HL-60 (cell line): Measurements from ENCODE around the gene ANTXR1.

Experiments
- DNase-seq, 2 experiments: peaks; one replicate each; pipeline ENCODE4 v3.0.0-alpha.2; 2010 to 2020; ENCODE audit warnings: low read depth in 1 of 2, low spot score in 1 of 2
- H3K27ac ChIP-seq: fragments of 250-450 bp; sonication (Bioruptor Pico); replicated peaks from 2 replicates; pipeline ENCODE4 v1.5.1; 2020; ENCODE audit warnings: mild to moderate bottlenecking, moderate library complexity
- H3K27me3 ChIP-seq: fragments of 250-450 bp; sonication (Bioruptor Pico); 2 replicates; pipeline ENCODE4 v1.5.1; 2021; ENCODE audit warnings: mild to moderate bottlenecking, moderate library complexity; ENCODE audit not compliant: insufficient read depth, poor library complexity, severe bottlenecking
- H3K4me3 ChIP-seq: replicated peaks from 2 replicates; pipeline ENCODE4 v1.5.1; 2011; ENCODE audit warnings: mild to moderate bottlenecking, control low read depth, low read length; ENCODE audit not compliant: insufficient read depth
- GABPA ChIP-seq: IDR thresholded peaks from 2 replicates; pipeline ENCODE4 v1.6.1; 2012; ENCODE audit warnings: low read depth
- POLR2AphosphoS5 ChIP-seq: IDR thresholded peaks from 2 replicates; pipeline ENCODE4 v1.6.1; 2012; ENCODE audit warnings: low read depth
- REST ChIP-seq: IDR thresholded peaks from 2 replicates; pipeline ENCODE4 v1.6.1; 2012; ENCODE audit warnings: low read depth; ENCODE audit not compliant: insufficient replicate concordance
- SPI1 ChIP-seq: IDR thresholded peaks from 2 replicates; pipeline ENCODE4 v1.6.1; 2012; ENCODE audit warnings: low read depth, mild to moderate bottlenecking, borderline replicate concordance
- TF ChIP-seq, protein P1 (sequence below): IDR thresholded peaks from one replicate; pipeline ENCODE4 v1.5.1; 2011; ENCODE audit warnings: low read length, control low read depth, inconsistent platforms; ENCODE audit not compliant: insufficient read depth

The ANTXR1 gene

DNA sequence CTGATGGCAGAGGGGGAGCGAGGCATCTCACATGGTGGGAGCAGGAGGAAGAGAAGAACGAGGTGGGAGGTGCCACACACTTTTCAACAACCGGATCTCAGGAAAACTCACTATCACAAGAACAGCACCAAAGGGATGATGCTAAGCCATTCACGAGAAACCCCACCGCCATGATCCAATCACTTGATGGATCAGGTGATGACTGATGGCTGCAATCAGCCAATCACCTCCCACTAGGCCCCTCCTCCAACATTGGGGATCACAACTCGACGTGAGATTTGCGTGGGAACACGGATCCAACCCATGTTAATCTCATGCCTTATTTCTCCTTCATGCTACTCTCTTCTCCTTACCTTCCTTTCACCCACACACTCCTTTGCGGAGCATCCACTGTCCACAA is 143.6 kb downstream of the ANTXR1 start:
- no peak overlapping the region for H3K4me3 ChIP-seq
- no peak overlapping the region for H3K27ac ChIP-seq
- no peaks in the 10 kb centered on the region for H3K27me3 ChIP-seq
- TF ChIP-seq POLR2AphosphoS5 (no peak), SPI1 (no peak), REST (no peak), GABPA (no peak)
- TF ChIP-seq, protein P1, sequence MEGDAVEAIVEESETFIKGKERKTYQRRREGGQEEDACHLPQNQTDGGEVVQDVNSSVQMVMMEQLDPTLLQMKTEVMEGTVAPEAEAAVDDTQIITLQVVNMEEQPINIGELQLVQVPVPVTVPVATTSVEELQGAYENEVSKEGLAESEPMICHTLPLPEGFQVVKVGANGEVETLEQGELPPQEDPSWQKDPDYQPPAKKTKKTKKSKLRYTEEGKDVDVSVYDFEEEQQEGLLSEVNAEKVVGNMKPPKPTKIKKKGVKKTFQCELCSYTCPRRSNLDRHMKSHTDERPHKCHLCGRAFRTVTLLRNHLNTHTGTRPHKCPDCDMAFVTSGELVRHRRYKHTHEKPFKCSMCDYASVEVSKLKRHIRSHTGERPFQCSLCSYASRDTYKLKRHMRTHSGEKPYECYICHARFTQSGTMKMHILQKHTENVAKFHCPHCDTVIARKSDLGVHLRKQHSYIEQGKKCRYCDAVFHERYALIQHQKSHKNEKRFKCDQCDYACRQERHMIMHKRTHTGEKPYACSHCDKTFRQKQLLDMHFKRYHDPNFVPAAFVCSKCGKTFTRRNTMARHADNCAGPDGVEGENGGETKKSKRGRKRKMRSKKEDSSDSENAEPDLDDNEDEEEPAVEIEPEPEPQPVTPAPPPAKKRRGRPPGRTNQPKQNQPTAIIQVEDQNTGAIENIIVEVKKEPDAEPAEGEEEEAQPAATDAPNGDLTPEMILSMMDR: no peak
- no peak for DNase-seq

- no peak overlapping the region for H3K27ac ChIP-seq
- no peak for TF ChIP-seq POLR2AphosphoS5
- TF ChIP-seq, protein P1: no peak
- no peak for TF ChIP-seq GABPA
- TF ChIP-seq REST: no peak
- TF ChIP-seq SPI1: no peak
- no peak overlapping the region for H3K4me3 ChIP-seq
- H3K27me3 ChIP-seq: no peaks in the 10 kb centered on the region
- no peak for DNase-seq
Measured at GRCh38 chr2:69157441-69157840, 144.5 kb downstream of the ANTXR1 start.

DNA sequence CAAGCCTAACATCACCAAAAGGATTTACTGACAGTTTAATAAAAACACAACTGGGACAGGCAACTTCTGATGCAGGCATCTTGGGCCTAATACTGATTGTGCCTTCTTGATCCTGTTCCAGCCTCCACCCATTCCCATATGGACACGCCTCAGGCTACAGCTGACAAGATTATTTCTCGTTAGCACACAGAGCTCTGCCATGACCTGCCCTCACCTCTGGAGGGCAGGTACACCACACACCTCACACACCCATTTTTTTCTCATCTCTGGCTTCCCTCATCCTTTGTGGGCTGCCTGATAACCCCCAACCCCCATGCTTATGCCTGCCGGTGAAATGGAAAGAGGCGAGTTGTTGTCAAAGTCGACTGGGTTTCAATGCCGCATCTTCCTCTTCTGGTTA is 147.0 kb downstream of the ANTXR1 start:
- no peak overlapping the region for H3K4me3 ChIP-seq
- no peak for TF ChIP-seq SPI1
- no peak for TF ChIP-seq POLR2AphosphoS5
- TF ChIP-seq, protein P1: no peak
- TF ChIP-seq REST: no peak
- TF ChIP-seq GABPA: no peak
- DNase-seq: no peak
- no peaks in the 10 kb centered on the region for H3K27me3 ChIP-seq
- no peak overlapping the region for H3K27ac ChIP-seq
